Gastroesophageal sphincter (tissue), 4 donors: Measurements from ENCODE around the gene GIGYF1. TPM values are rescaled to one million over a fixed set of nuclear protein-coding genes. Genes with fewer than 3 reads are reported as not detected.
A peak's percentile ranks its signal among the peaks of the same experiment; 100 is the strongest.

Experiments
- ATAC-seq: fragments of 150-250 bp; one replicate; pipeline ENCODE4 v1.9.1; 2016; ENCODE audit warnings: mild to moderate bottlenecking, moderate library complexity
- H3K27ac ChIP-seq, 4 donors: fragments of 200-600 bp; sonication (generic) in 3 of 4; 1 replicate in 3 of 4; 2 replicates in 1 of 4; pipeline ENCODE4 v1.5.1; 2016 to 2019
- H3K27me3 ChIP-seq: fragments of 200-600 bp; sonication (generic); one replicate; pipeline ENCODE4 v1.5.1; 2019
- H3K36me3 ChIP-seq, 2 donors: fragments of 200-600 bp; sonication (generic); one replicate each; pipeline ENCODE4 v1.5.1; 2019; ENCODE audit warnings: control low read depth in 1 of 2
- H3K4me1 ChIP-seq, 3 donors: fragments of 200-600 bp; sonication (generic); 1 replicate in 2 of 3; 2 replicates in 1 of 3; pipeline ENCODE4 v1.5.1; 2016 to 2019; ENCODE audit warnings: control low read depth in 2 of 3
- H3K4me3 ChIP-seq, 2 donors: fragments of 200-600 bp; sonication (generic); one replicate each; pipeline ENCODE4 v1.5.1; 2019; ENCODE audit warnings: mild to moderate bottlenecking in 1 of 2, moderate library complexity in 1 of 2
- H3K9me3 ChIP-seq, 3 donors: fragments of 200-600 bp; sonication (generic); one replicate each; pipeline ENCODE4 v1.5.1; 2017 to 2019; ENCODE audit warnings: control low read depth in 2 of 3
- EP300 ChIP-seq: sonication (generic); formaldehyde crosslinking; IDR thresholded peaks from one replicate; pipeline ENCODE4 v1.6.1; 2017; ENCODE audit warnings: antibody characterized with exemption, mild to moderate bottlenecking
- POLR2A ChIP-seq, 2 donors: fragments of 450-650 bp; IDR thresholded peaks; one replicate each; pipeline ENCODE4 v1.6.1; 2017; ENCODE audit warnings: antibody characterized with exemption in 2 of 2, mild to moderate bottlenecking in 2 of 2, moderate library complexity in 1 of 2
- POLR2AphosphoS5 ChIP-seq: sonication (generic); formaldehyde crosslinking; IDR thresholded peaks from one replicate; pipeline ENCODE4 v1.6.1; 2017; ENCODE audit warnings: antibody characterized with exemption
- WGBS, 2 donors: methylation state at CpG; one replicate each; pipeline ENCODE4 v1.1.5; 2018; ENCODE audit warnings: low coverage in 1 of 2; 5-methylcytosine and 5-hydroxymethylcytosine counted together
- total RNA-seq, 4 donors: library from RNA; depleted of rRNA; stranded (reverse); fragments of >200 nt; gene quantifications; one replicate each; pipeline ENCODE4 v1.1.0, GENCODE V29; 2016
- TF ChIP-seq, protein P1 (sequence below), 4 experiments: fragments of 200-600 bp in 2 of 4; fragments of 450-650 bp in 2 of 4; sonication (generic) in 1 of 4; IDR thresholded peaks; one replicate each; pipeline ENCODE4 v1.5.1; 2017 to 2019; ENCODE audit warnings: antibody characterized with exemption in 4 of 4, mild to moderate bottlenecking in 2 of 4, moderate library complexity in 2 of 4

The GIGYF1 gene
- total RNA-seq, 4 donors from 2014 or later = 20.4 to 43.3 (median 31.0) TPM

- TF ChIP-seq, protein P1, sequence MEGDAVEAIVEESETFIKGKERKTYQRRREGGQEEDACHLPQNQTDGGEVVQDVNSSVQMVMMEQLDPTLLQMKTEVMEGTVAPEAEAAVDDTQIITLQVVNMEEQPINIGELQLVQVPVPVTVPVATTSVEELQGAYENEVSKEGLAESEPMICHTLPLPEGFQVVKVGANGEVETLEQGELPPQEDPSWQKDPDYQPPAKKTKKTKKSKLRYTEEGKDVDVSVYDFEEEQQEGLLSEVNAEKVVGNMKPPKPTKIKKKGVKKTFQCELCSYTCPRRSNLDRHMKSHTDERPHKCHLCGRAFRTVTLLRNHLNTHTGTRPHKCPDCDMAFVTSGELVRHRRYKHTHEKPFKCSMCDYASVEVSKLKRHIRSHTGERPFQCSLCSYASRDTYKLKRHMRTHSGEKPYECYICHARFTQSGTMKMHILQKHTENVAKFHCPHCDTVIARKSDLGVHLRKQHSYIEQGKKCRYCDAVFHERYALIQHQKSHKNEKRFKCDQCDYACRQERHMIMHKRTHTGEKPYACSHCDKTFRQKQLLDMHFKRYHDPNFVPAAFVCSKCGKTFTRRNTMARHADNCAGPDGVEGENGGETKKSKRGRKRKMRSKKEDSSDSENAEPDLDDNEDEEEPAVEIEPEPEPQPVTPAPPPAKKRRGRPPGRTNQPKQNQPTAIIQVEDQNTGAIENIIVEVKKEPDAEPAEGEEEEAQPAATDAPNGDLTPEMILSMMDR (IDR thresholded peaks at IDR 0.05) = peak in 3 of 4 experiments; percentile 81 to 93 (median 84)
- TF ChIP-seq POLR2AphosphoS5 (no peak), POLR2A (IDR thresholded peaks at IDR 0.05) (no peak), EP300 (no peak)
- H3K27ac ChIP-seq = peak overlapping the region in 3 of 4 donors; percentile 29 to 94 (median 87)
- 50% methylated on average over 15 of the region's 28 CpGs; no CpG with 5 or more reads in 1 of the 2 donors for WGBS, 2 donors
- peaks cover 0 to 29% of the 10 kb centered on the region in 2 donors for H3K36me3 ChIP-seq
- peak overlapping the region in 1 of 2 donors; percentile 98 for H3K4me3 ChIP-seq
- H3K9me3 ChIP-seq = no peaks in the 10 kb centered on the region
- peak; percentile 65 for ATAC-seq
- H3K4me1 ChIP-seq = peaks cover 0 to 71% (median 47%) of the 10 kb centered on the region in 3 donors
- no peaks in the 10 kb centered on the region for H3K27me3 ChIP-seq
Observed at GRCh38 chr7:100691676-100692577, 2.1 kb downstream of the GIGYF1 start.

DNA sequence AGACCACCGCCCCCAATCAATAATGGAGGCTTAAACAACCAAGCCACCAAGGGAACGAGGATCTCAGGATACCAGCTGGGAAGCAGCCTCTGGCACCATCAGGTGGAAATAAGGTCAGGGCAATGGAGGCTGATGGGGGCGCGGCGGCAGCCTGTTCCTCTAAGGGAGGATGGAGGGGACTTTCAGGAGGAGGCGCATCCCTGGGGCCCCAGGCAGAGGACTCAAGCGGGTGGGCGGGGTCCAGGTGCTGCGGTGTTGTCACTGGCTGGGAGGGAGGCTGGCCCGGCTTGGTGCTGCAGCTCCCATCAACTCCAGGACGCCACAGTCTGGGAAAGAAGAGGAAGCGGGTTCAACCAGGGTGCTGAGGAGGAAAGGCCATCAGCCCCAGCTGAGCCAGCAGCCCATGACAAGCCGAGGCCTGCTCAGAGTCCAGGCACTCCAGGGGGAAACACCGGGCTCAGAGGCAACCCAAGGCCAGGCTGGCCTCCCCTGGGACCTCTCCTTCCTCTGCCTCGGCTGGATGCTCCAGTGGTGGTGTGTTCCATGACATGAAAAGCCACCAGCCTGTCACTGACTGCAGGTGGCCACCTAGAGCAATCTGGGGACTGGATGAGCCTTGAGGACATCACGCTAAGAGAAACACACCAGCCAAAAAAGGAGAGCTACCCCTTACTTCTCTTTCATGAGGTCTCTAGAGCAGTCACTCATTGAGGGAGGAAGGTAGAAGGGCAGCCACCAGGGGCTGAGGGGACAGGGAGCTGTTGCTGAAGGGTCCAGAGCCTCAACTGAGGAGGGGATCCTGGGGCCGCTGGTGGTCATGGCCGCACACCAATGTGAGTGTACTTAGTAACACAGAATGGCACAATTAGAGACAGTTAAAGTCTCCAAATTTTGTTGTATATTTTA lies 4.6 kb downstream of the GIGYF1 start:
- peaks cover 0 to 70% (median 43%) of the 10 kb centered on the region in 3 donors for H3K4me1 ChIP-seq
- no peak overlapping the region for H3K27ac ChIP-seq
- TF ChIP-seq POLR2AphosphoS5 = no peak
- TF ChIP-seq, protein P1 (IDR thresholded peaks at IDR 0.05) = no peak
- no peak for TF ChIP-seq EP300
- no peak for TF ChIP-seq POLR2A (IDR thresholded peaks at IDR 0.05)
- no peak for ATAC-seq
- 93% methylated on average over 2 to 4 of the region's 18 CpGs for WGBS, 2 donors
- no peaks in the 10 kb centered on the region for H3K9me3 ChIP-seq
- H3K27me3 ChIP-seq = no peaks in the 10 kb centered on the region
- no peak overlapping the region for H3K4me3 ChIP-seq
- peaks cover 0 to 53% of the 10 kb centered on the region in 2 donors for H3K36me3 ChIP-seq

GRCh38 chr7:100688326-100688860 lies 5.7 kb downstream of the GIGYF1 start:
- Histone ChIP-seq H3K27me3 (no peaks in the 10 kb centered on the region), H3K4me1 (peaks cover 0 to 69% (median 42%) of the 10 kb centered on the region in 3 donors), H3K4me3 (no peak overlapping the region), H3K27ac (peak overlapping the region in 2 of 4 donors; percentile 11 to 31), H3K36me3 (peaks cover 0 to 64% of the 10 kb centered on the region in 2 donors), H3K9me3 (no peaks in the 10 kb centered on the region)
- 95% methylated on average over 4 of the region's 16 CpGs; no CpG with 5 or more reads in 1 of the 2 donors for WGBS, 2 donors
- ATAC-seq = no peak
- TF ChIP-seq POLR2A (IDR thresholded peaks at IDR 0.05) = no peak
- TF ChIP-seq POLR2AphosphoS5 = no peak
- TF ChIP-seq, protein P1 (IDR thresholded peaks at IDR 0.05) = no peak
- no peak for TF ChIP-seq EP300

DNA sequence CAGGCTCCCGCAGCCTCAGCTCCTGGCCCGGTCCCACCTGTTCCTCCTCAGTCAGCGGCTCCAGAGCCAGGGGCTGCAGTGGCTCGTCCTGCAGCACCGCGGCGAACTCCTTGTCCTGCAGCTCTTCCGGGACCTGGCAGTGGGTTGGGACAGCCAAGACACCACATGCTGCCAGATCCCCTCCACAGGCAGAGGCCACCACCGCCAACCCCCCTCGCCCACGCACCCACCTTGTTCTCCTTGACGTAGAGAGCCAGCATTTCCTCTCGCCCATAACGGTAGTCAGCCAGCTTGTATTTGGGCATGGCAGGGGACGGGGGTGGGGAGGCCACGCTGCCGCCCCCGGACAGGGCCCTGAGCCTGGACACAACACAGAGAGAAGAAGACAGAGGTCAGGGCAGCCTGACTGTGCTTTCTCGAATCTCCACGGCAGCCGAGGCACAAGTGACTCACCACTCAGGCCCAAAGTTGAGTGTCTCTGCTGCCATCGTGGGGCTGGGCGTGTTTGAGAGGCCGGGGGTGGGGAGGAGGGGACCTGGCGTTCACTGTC lies 6.2 kb downstream of the GIGYF1 start:
- H3K4me1 ChIP-seq = peaks cover 0 to 64% (median 38%) of the 10 kb centered on the region in 3 donors
- H3K27ac ChIP-seq = peak overlapping the region in 1 of 4 donors; percentile 11
- H3K36me3 ChIP-seq = peaks cover 0 to 70% of the 10 kb centered on the region in 2 donors
- WGBS, 2 donors = 79% methylated on average over 12 of the region's 25 CpGs; no CpG with 5 or more reads in 1 of the 2 donors
- H3K27me3 ChIP-seq = no peaks in the 10 kb centered on the region
- H3K4me3 ChIP-seq = no peak overlapping the region
- TF ChIP-seq, protein P1 (IDR thresholded peaks at IDR 0.05) = no peak
- TF ChIP-seq EP300 = no peak
- no peak for TF ChIP-seq POLR2AphosphoS5
- TF ChIP-seq POLR2A (IDR thresholded peaks at IDR 0.05) = no peak
- ATAC-seq = no peak
- no peaks in the 10 kb centered on the region for H3K9me3 ChIP-seq
